Glutamatergic neuron (in vitro differentiated cells): Measurements from ENCODE around the gene FAM118A. TPM values are rescaled to one million over a fixed set of nuclear protein-coding genes. Genes with fewer than 3 reads are reported as not detected.

ENCODE experiments used
- DNase-seq: peaks from one replicate; pipeline ENCODE4 v3.0.0; 2022
- H3K27ac Mint-ChIP-seq: one replicate; pipeline ENCODE4 v1.8.0; 2020; ENCODE audit warnings: mild to moderate bottlenecking, mixed read lengths, inconsistent platforms; ENCODE audit not compliant: unreplicated experiment
- H3K27me3 Mint-ChIP-seq: one replicate; pipeline ENCODE4 v1.8.0; 2020; ENCODE audit warnings: mild to moderate bottlenecking, moderate library complexity, mixed read lengths, inconsistent platforms; ENCODE audit not compliant: unreplicated experiment
- H3K36me3 Mint-ChIP-seq: one replicate; pipeline ENCODE4 v1.8.0; 2020; ENCODE audit warnings: mild to moderate bottlenecking, mixed read lengths, inconsistent platforms; ENCODE audit not compliant: unreplicated experiment
- H3K4me1 Mint-ChIP-seq: one replicate; pipeline ENCODE4 v1.8.0; 2020; ENCODE audit warnings: mild to moderate bottlenecking, low read depth, mixed read lengths, inconsistent platforms; ENCODE audit not compliant: unreplicated experiment
- H3K4me3 Mint-ChIP-seq: one replicate; pipeline ENCODE4 v1.8.0; 2020; ENCODE audit warnings: mild to moderate bottlenecking, mixed read lengths, inconsistent platforms; ENCODE audit not compliant: unreplicated experiment
- H3K9me3 Mint-ChIP-seq: one replicate; pipeline ENCODE4 v1.8.0; 2020; ENCODE audit warnings: mild to moderate bottlenecking, moderate library complexity, mixed read lengths, inconsistent platforms; ENCODE audit not compliant: unreplicated experiment
- CTCF ChIP-seq: fragments of 200-600 bp; sonication (generic); IDR thresholded peaks from one replicate; pipeline ENCODE4 v1.5.0; 2021; ENCODE audit not compliant: partially characterized antibody, unreplicated experiment
- total RNA-seq: library from RNA; stranded (reverse); fragmentation: NEBNext Ultra II Directional; extraction: Animal tissue kit (Norgen Biotek cat#: 25700); gene quantifications from one replicate; pipeline ENCODE4 v1.2.1, GENCODE V29; 2021; ENCODE audit not compliant: unreplicated experiment

FAM118A gene
- total RNA-seq, 1 donor from 2014 or later, result 28.0 TPM

GRCh38 chr22:45338795-45339194 is 29.1 kb downstream of the FAM118A start:
- H3K27me3 Mint-ChIP-seq, result no peaks in the 10 kb centered on the region
- no peaks in the 10 kb centered on the region for H3K36me3 Mint-ChIP-seq
- peaks cover 1% of the 10 kb centered on the region for H3K9me3 Mint-ChIP-seq
- H3K4me3 Mint-ChIP-seq, result no peak overlapping the region
- H3K27ac Mint-ChIP-seq, result no peak overlapping the region
- H3K4me1 Mint-ChIP-seq, result no peaks in the 10 kb centered on the region
- TF ChIP-seq CTCF, result no peak
- no peak for DNase-seq

DNA sequence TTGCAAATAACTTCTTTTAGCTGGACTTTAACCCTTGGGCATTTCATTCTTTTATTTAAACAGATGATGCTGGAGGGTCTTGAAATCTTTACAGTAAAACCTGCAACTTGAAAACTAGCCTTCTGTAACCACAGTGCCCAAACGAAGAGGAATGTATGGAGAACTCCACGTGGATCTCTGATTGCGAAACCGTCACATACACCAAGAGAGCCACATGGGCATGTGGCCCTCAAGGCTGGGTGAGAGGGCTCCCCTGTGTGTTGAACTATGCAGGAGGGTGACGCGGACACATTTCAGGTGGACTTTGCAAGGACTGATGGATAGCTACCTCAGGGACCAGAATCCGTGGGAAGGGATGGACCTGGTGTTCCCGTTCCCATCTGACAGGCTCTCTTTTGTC is 30.6 kb downstream of the FAM118A start:
- H3K4me1 Mint-ChIP-seq, result no peaks in the 10 kb centered on the region
- DNase-seq, result no peak
- H3K27me3 Mint-ChIP-seq, result no peaks in the 10 kb centered on the region
- no peaks in the 10 kb centered on the region for H3K36me3 Mint-ChIP-seq
- H3K4me3 Mint-ChIP-seq, result no peak overlapping the region
- no peak for TF ChIP-seq CTCF
- H3K27ac Mint-ChIP-seq, result no peak overlapping the region
- peaks cover 1% of the 10 kb centered on the region for H3K9me3 Mint-ChIP-seq

- no peaks in the 10 kb centered on the region for H3K4me1 Mint-ChIP-seq
- TF ChIP-seq CTCF, result no peak
- DNase-seq, result no peak
- no peak overlapping the region for H3K4me3 Mint-ChIP-seq
- no peaks in the 10 kb centered on the region for H3K36me3 Mint-ChIP-seq
- no peak overlapping the region for H3K27ac Mint-ChIP-seq
- peaks cover 1% of the 10 kb centered on the region for H3K9me3 Mint-ChIP-seq
- peaks cover 2% of the 10 kb centered on the region for H3K27me3 Mint-ChIP-seq
Observed at GRCh38 chr22:45341498-45341897, 31.8 kb downstream of the FAM118A start.

- H3K27me3 Mint-ChIP-seq, result peaks cover 2% of the 10 kb centered on the region
- H3K4me1 Mint-ChIP-seq, result no peaks in the 10 kb centered on the region
- no peak for DNase-seq
- H3K4me3 Mint-ChIP-seq, result no peak overlapping the region
- no peaks in the 10 kb centered on the region for H3K36me3 Mint-ChIP-seq
- no peaks in the 10 kb centered on the region for H3K9me3 Mint-ChIP-seq
- no peak for TF ChIP-seq CTCF
- H3K27ac Mint-ChIP-seq, result no peak overlapping the region
Observed at GRCh38 chr22:45343143-45343542, 33.4 kb downstream of the FAM118A start.

- Mint-ChIP-seq H3K27me3 (peaks cover 2% of the 10 kb centered on the region), H3K36me3 (no peaks in the 10 kb centered on the region), H3K4me3 (no peak overlapping the region), H3K4me1 (no peaks in the 10 kb centered on the region), H3K27ac (no peak overlapping the region), H3K9me3 (no peaks in the 10 kb centered on the region)
- no peak for DNase-seq
- TF ChIP-seq CTCF, result no peak
Observed at GRCh38 chr22:45344334-45344733, 34.6 kb downstream of the FAM118A start.
